ENCODE results near the gene MAPK8IP1. TPM values are rescaled to one million over a fixed set of nuclear protein-coding genes. Genes with fewer than 3 reads are reported as not detected.

MAPK8IP1 gene
- total RNA-seq, 4 donors from 2014 or later = 7.5 to 20.6 (median 16.1) TPM

DNA sequence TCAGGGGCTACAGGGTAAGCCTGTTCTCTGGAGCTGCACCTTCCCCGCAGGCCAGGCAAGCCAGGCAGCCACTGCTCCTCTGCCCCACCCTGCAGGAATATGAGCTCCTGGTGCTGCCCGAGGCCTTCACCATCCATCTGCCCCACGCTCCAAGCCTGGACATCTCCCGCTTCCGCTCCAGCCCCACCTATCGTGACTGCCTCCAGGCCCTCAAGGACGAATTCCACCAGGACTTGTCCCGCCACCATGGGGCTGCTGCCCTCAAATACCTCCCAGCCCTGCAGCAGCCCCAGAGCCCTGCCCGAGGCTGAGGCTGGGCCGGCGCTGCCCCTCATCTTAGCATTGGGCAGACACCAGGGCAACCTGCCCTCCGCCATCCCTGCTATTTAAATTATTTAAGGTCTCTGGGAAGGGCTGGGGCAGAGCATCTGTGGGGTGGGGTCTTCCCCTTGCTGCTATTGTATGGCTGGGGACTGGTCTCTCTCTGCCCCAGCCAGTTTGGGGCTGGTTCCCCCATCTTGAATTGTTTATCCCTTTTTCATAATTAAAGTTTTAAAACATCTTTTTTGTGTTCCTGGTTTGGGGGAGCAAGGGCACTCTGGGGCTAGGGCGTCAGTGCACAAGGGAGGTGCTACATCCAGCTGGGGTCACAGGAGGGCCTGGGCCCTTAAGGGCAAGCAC, 43.2 kb downstream of the MAPK8IP1 start:
- peaks cover 0 to 6% (median 2%) of the 10 kb centered on the region in 4 donors for H3K4me1 ChIP-seq
- peaks cover 9 to 40% (median 21%) of the 10 kb centered on the region in 4 donors for H3K36me3 ChIP-seq
- TF ChIP-seq EP300 (IDR thresholded peaks at IDR 0.05) (no peak), POLR2AphosphoS5 (IDR thresholded peaks at IDR 0.05) (no peak), POLR2A (IDR thresholded peaks at IDR 0.05; ENCODE audit: low read depth) (no peak)
- TF ChIP-seq, protein P1, sequence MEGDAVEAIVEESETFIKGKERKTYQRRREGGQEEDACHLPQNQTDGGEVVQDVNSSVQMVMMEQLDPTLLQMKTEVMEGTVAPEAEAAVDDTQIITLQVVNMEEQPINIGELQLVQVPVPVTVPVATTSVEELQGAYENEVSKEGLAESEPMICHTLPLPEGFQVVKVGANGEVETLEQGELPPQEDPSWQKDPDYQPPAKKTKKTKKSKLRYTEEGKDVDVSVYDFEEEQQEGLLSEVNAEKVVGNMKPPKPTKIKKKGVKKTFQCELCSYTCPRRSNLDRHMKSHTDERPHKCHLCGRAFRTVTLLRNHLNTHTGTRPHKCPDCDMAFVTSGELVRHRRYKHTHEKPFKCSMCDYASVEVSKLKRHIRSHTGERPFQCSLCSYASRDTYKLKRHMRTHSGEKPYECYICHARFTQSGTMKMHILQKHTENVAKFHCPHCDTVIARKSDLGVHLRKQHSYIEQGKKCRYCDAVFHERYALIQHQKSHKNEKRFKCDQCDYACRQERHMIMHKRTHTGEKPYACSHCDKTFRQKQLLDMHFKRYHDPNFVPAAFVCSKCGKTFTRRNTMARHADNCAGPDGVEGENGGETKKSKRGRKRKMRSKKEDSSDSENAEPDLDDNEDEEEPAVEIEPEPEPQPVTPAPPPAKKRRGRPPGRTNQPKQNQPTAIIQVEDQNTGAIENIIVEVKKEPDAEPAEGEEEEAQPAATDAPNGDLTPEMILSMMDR (IDR thresholded peaks at IDR 0.05) = no peak
- H3K27ac ChIP-seq (replicated peaks in 1 of 4) = no peak overlapping the region
- WGBS = 75% methylated on average over 13 of the region's 13 CpGs
- peaks cover 0 to 34% (median 0%) of the 10 kb centered on the region in 4 donors for H3K27me3 ChIP-seq
- intact Hi-C loops (cut with DNase I) = no loop called here
- H3K9me3 ChIP-seq = no peaks in the 10 kb centered on the region
- H3K4me3 ChIP-seq = no peak overlapping the region
- DNase-seq (ENCODE audit: extremely low spot score) = no peak

DNA sequence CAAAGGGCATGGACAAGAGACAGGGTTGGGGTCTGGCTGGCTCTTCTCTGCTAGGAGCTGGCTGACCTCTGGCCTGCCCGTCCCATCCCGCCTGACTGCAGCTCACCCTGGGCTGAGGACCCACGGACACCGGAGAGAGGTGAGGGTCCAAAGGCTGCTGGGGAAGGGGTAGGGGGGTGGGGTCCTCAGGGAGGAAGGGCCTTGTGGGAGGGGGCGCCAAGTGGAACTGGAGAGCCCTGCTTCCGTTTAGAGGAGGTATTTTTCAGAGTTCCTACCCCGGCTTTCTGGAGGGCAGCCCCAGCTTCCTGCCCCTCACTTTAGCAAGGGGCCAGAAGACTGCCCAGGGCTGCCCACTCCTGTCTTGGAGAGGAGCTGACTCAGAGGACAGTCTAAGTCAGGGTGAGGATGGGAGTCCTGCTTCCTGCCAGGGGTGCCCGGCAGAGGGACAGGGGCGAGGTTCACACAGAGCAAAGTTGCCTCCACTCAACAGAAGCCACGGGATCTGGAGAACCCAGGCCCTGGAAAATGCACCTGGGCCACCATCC, 44.1 kb downstream of the MAPK8IP1 start:
- no peak overlapping the region for H3K27ac ChIP-seq (replicated peaks in 1 of 4)

DNA sequence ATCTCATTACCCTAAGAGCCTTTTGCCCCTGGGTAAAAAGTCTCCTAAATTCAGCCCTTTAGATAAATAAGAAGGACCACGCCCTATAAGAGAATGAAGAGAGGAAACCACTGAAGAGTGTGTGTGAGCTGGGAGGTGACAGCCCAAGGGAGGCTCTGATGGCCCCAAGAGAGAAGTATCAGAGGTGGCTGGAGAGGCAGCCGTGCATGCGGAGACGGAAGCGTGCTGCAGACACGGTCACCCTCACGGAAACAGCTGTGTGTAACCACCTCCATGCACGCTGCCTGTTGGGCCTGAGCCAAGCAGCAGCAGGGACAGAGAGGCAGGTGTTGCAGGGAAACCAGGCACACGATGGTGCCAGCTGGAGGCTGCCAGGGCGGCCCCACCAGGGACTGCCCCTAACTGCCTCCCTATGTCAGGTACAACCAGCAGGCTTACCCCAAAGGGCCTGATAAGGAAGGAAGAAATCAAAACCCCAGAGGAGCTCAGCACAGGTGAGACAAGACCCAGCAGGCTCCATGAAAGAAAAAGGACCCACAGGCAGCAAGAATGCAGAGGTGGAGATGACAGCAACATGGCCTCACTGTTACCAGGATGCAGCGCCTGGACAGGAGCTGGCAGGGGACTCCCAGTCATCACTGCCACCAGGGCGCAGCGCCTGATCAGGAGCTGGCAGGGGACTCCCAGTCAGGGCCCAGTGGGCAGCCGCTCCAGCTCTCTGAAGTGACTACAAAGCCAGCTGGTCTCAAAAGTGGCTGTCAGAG, 44.8 kb downstream of the MAPK8IP1 start:
- TF ChIP-seq POLR2AphosphoS5 (IDR thresholded peaks at IDR 0.05) (no peak), EP300 (IDR thresholded peaks at IDR 0.05) (no peak), POLR2A (IDR thresholded peaks at IDR 0.05; ENCODE audit: low read depth) (no peak)
- TF ChIP-seq, protein P1 (IDR thresholded peaks at IDR 0.05) = no peak
- intact Hi-C loops (cut with DNase I) = no loop called here
- WGBS = 84% methylated on average over 14 of the region's 14 CpGs
- Histone ChIP-seq H3K9me3 (no peaks in the 10 kb centered on the region), H3K36me3 (peaks cover 24 to 56% (median 37%) of the 10 kb centered on the region in 4 donors), H3K27ac (replicated peaks in 1 of 4) (no peak overlapping the region), H3K4me3 (no peak overlapping the region), H3K4me1 (peaks cover 0 to 6% (median 2%) of the 10 kb centered on the region in 4 donors), H3K27me3 (peaks cover 0 to 19% (median 0%) of the 10 kb centered on the region in 4 donors)
- DNase-seq (ENCODE audit: extremely low spot score) = peak; percentile 90

More for the DNA sequence above, 44.1 kb downstream of the MAPK8IP1 start:
- Histone ChIP-seq H3K36me3 (peaks cover 18 to 49% (median 30%) of the 10 kb centered on the region in 4 donors), H3K4me1 (peaks cover 0 to 6% (median 2%) of the 10 kb centered on the region in 4 donors), H3K9me3 (no peaks in the 10 kb centered on the region), H3K4me3 (no peak overlapping the region), H3K27me3 (peaks cover 0 to 26% (median 0%) of the 10 kb centered on the region in 4 donors)
- intact Hi-C loops (cut with DNase I) = no loop called here
- TF ChIP-seq, protein P1 (IDR thresholded peaks at IDR 0.05) = no peak
- TF ChIP-seq EP300 (IDR thresholded peaks at IDR 0.05) (no peak), POLR2A (IDR thresholded peaks at IDR 0.05; ENCODE audit: low read depth) (no peak), POLR2AphosphoS5 (IDR thresholded peaks at IDR 0.05) (no peak)
- 72% methylated on average over 8 of the region's 10 CpGs for WGBS
- DNase-seq (ENCODE audit: extremely low spot score) = no peak

DNA sequence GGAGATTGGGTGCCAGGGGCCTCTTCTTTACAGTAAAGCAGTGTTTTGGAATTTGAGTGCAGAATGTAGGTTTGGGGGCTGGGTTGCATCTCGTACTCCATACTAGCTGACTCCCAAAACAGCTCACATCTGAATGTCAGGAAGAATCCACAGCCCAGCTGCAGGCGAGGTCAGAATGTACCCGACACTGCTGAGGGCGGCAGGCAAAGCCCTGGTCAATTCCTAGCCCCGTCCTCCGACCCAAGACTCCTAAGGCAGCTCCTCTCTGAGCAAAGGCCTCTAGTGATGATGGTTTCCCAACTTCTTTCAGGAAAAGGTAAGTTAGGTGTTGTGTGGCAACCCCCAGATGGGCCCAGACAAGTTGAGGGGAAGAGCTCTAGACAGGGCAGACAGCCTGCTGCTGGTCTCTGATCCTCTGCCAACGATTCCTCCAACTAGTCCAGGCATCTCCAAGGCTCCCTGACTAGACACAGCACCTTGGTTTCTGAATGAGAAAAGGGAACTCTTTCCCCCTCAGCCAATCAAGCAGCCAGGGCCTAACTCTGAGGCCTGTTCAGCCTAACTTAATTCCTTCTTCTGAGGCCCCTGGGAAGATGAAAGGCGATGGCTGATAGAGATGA, 45.6 kb downstream of the MAPK8IP1 start:
- H3K4me1 ChIP-seq = peaks cover 0 to 6% (median 2%) of the 10 kb centered on the region in 4 donors
- TF ChIP-seq EP300 (IDR thresholded peaks at IDR 0.05) = no peak
- no peak for TF ChIP-seq POLR2AphosphoS5 (IDR thresholded peaks at IDR 0.05)
- TF ChIP-seq, protein P1 (IDR thresholded peaks at IDR 0.05) = no peak
- no peak for TF ChIP-seq POLR2A (IDR thresholded peaks at IDR 0.05; ENCODE audit: low read depth)
- DNase-seq (ENCODE audit: extremely low spot score) = no peak
- peaks cover 33 to 64% (median 45%) of the 10 kb centered on the region in 4 donors for H3K36me3 ChIP-seq
- H3K4me3 ChIP-seq = no peak overlapping the region
- peaks cover 0 to 11% (median 0%) of the 10 kb centered on the region in 4 donors for H3K27me3 ChIP-seq
- H3K27ac ChIP-seq (replicated peaks in 1 of 4) = no peak overlapping the region
- intact Hi-C loops (cut with DNase I) = no loop called here
- H3K9me3 ChIP-seq = no peaks in the 10 kb centered on the region
- 76% methylated on average over 8 of the region's 8 CpGs for WGBS

All from esophagus muscularis mucosa (tissue), 4 donors.